ENCODE results near the gene KLHL30. TPM values are rescaled to one million over a fixed set of nuclear protein-coding genes. Genes with fewer than 3 reads are reported as not detected.

KLHL30 gene
- total RNA-seq, 2 donors from 2014 or later, result not detected

DNA sequence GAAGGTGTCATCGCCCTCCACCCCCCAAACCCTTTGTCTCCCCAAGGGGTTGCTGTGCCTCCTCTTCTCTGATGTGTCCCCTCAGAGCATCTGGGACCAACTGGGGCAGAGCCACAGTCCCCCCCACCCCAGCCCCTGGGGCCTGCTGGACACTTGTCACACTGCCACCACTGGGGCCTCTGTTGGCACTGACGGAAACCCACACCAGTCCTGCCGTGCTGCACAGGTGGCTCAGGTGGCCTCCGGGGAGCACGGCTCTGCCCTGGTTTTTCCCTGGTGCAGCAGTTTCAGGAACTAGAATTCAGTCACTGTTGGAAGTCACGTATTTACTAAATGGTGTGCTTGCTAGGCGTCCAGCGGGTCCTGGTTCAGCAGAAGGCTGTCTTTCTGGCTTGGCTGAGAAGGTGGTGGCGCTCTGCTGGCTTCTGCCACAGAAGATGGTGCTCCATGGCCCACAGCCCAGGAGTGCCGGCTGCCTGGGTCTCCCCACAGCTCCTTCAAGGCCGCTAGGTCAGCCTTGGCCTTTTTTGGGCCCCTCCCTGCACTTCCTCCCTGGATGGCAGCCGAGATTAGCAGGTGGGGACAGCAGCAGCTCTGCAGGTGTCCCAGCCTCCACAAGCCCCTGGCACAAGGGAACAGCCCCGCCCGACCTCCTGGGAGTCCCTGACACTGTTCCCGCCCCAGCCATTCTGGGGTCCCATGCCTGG lies 18.6 kb upstream of the KLHL30 start:
- Mint-ChIP-seq H3K27ac (no peak overlapping the region), H3K27me3 (ENCODE audit: low read depth) (peaks cover 18% of the 10 kb centered on the region), H3K4me1 (ENCODE audit: low read depth) (no peaks in the 10 kb centered on the region), H3K9me3 (no peaks in the 10 kb centered on the region), H3K4me3 (no peak overlapping the region), H3K36me3 (ENCODE audit: insufficient read depth in 2 of 2) (no peaks in the 10 kb centered on the region)
- ATAC-seq (replicated peaks in 1 of 2) (no peak), DNase-seq (no peak)

DNA sequence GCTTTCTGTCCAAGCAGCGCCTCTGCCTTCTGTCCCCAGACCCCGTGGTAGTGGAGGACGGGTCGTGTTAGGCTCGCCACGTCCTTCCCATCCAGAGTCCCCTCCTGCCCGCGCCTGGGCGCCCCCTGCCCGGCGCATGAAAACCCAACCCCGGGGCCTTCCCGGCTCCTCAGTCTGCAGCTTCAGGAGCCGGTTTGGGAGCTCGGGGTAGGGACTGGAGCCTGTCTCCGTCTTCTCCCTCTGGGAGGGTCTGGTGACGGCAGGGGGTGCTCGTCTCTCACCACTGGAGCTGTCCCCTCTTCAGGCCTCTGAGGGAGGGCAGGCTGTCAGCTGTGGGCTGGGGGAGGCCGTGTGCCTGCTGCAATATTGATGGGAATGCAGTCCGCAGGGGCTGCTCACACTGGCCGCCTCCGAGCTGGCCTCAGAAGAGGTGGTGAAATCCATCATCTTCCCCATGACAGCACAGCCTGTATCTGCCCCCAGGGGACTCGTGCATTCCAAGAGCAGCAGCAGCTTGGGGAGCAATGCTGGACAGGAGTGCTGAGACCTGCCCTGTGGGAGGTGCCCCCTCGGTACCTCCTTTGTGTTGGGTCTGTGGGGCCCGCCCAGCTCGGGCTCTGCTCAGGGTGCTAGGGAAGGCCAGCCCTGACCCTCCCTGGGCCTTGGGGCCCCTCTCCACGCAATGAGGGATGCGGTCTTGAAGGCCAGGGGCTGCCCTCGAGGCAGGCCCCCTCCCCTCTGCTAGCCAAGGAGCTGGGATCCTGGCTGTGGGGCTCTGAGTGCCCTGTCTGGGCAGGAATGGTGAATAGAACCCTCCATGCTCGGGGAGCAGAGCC lies 17.8 kb upstream of the KLHL30 start:
- no peak overlapping the region for H3K4me3 Mint-ChIP-seq
- no peak overlapping the region for H3K27ac Mint-ChIP-seq
- DNase-seq (no peak), ATAC-seq (replicated peaks in 1 of 2) (no peak)
- H3K9me3 Mint-ChIP-seq, result no peaks in the 10 kb centered on the region
- no peaks in the 10 kb centered on the region for H3K36me3 Mint-ChIP-seq (ENCODE audit: insufficient read depth in 2 of 2)
- peaks cover 18% of the 10 kb centered on the region for H3K27me3 Mint-ChIP-seq (ENCODE audit: low read depth)
- no peaks in the 10 kb centered on the region for H3K4me1 Mint-ChIP-seq (ENCODE audit: low read depth)

DNA sequence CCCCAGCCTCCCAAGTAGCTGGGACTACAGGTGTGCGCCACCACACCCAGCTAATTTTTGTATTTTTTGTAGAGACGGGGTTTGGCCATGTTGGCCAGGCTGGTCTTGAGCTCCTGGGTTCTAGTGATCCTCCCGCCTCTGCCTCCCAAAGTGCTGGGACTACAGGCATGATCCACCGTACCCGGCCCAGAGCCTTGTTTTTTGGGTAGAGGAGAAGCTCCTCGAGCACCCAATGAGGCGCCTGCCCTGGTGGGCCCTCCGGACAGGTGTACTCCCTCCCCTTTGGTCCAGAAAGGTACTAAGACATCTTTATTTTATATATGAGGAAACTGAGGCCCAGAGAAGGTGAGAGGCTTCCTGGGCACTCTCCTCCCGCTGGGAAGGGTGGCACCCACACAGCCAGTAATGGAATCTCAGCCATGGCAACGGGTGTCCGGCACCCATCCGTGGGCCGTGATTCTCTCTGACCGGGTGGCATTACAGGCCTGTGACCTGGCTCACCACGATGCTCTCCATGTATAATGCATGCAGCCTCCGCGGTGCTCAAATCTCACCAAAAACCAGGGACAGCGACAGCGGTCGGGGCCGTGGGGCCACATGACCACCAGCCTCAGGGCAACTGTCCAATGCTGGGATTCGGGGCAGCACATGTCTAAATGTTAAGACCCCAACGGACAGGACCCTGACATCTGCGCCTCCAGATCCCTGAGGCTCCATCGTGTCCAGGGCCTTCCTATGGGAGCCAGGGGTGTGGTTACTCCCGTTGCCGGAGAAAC lies 16.8 kb upstream of the KLHL30 start:
- Mint-ChIP-seq H3K4me1 (ENCODE audit: low read depth) (no peaks in the 10 kb centered on the region), H3K27ac (no peak overlapping the region), H3K4me3 (no peak overlapping the region), H3K36me3 (ENCODE audit: insufficient read depth in 2 of 2) (no peaks in the 10 kb centered on the region), H3K9me3 (no peaks in the 10 kb centered on the region), H3K27me3 (ENCODE audit: low read depth) (peaks cover 18% of the 10 kb centered on the region)
- DNase-seq, result no peak
- no peak for ATAC-seq (replicated peaks in 1 of 2)

DNA sequence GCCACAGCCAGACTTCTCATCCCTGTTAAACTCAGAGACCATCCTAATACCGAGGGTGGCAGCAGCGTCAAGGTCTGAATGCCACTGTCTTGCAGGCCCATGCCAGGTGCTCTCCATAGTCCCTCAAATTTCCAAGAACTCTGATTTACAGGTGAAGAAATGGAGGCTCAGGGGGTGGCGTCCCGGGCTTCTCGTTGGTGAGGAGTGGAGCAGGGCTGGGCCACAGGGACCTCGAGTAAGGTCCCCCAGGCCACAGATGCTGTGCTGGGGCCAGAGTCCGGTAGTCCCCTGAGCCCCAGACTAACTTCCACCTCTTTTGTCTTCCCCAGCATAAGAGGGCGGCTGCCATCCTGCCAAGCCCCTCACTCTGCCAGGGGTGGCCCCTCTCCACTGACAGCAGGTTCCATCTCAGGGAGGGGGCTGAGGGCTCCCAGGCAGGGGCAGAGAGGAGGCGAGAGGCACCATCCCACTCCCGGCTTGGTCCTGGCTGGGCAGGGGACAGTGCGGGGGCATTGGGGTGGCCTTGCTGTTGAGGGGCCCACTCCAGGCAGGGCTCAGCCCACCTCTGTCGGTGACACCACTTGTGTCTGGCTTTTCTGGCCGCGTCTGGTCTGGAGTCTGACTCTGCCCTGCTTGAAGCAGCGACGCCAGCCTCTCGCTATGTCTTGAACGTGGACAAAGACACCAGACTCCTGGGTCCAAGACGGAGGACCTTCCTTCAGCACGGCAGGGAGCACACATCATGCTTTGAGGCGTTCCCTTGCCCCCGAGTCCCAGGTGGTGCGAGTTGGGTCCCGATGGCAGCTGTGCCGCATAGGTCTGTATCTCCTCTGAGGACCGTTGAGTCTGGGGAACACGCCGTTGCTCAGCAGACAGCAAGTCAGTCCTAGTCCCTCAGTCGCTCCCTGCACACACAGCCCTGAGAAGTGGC lies 15.9 kb upstream of the KLHL30 start:
- peaks cover 15% of the 10 kb centered on the region for H3K27me3 Mint-ChIP-seq (ENCODE audit: low read depth)
- no peaks in the 10 kb centered on the region for H3K36me3 Mint-ChIP-seq (ENCODE audit: insufficient read depth in 2 of 2)
- ATAC-seq (replicated peaks in 1 of 2) (no peak), DNase-seq (no peak)
- no peak overlapping the region for H3K27ac Mint-ChIP-seq
- H3K4me3 Mint-ChIP-seq, result no peak overlapping the region
- H3K9me3 Mint-ChIP-seq, result no peaks in the 10 kb centered on the region
- no peaks in the 10 kb centered on the region for H3K4me1 Mint-ChIP-seq (ENCODE audit: low read depth)

DNA sequence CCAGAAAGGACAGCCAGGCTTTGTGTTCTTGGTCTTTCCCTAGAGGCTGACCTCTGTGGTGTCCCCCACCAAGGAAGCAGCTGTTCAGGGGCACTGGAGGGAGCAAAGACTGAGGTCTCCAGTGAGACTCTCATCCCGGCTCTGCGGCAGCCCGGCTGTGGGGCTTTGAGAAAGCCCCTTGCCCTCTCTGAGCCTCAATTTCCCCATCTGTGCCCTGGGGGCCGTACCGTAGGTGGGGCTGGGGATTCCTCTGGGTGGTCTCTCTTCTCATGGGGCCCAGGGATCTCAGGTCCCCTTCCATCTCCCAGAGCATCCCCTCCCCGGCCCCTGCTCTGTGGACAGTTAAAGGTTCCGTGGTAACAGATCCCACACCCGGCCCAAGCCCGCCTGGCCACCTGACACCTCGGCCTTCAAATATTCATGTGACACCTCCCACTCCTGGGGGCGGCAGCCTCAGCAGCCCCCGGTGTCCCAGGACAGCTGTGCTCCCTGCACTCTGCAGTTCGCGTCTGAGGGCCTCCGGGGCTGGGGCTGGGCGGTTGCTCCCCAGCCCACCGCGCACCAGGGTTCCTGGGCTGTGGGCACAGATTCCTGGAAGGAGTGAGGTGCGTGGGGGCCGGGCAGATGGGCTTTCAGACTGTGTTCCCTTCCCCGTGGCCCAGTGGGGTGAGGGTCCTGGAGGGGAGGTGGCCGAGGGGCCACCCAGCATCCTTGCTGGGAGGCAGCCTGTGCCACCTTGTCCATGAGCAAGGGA lies 15.1 kb upstream of the KLHL30 start:
- H3K4me1 Mint-ChIP-seq (ENCODE audit: low read depth), result no peaks in the 10 kb centered on the region
- ATAC-seq (replicated peaks in 1 of 2) (no peak), DNase-seq (no peak)
- peaks cover 7% of the 10 kb centered on the region for H3K27me3 Mint-ChIP-seq (ENCODE audit: low read depth)
- H3K4me3 Mint-ChIP-seq, result no peak overlapping the region
- H3K9me3 Mint-ChIP-seq, result no peaks in the 10 kb centered on the region
- no peak overlapping the region for H3K27ac Mint-ChIP-seq
- no peaks in the 10 kb centered on the region for H3K36me3 Mint-ChIP-seq (ENCODE audit: insufficient read depth in 2 of 2)

DNA sequence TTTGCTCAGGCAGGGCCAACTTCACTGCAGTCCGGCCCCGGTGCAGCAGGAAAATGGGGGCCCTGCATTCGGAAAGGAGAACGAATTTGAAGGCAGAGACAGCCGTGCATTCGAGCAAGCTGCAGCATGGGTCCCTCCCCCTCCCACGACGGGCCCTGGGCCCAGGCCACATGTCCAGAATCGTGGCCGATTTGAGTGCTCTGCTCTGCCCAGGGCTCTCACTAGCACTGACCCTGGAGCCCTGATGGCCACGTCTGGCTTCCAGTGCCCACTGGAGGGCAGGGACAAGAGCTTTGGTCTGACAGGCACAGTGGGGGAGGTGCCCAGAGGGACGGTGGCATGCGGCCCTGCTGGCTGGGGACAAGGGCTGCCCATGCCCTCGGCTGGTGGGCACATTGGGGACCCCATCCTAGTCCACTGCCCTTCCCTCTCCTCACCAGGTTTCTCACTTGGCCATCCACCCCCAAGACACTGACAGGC lies 14.4 kb upstream of the KLHL30 start:
- Mint-ChIP-seq H3K9me3 (no peaks in the 10 kb centered on the region), H3K27me3 (ENCODE audit: low read depth) (peaks cover 1% of the 10 kb centered on the region), H3K4me3 (no peak overlapping the region), H3K27ac (no peak overlapping the region), H3K4me1 (ENCODE audit: low read depth) (no peaks in the 10 kb centered on the region), H3K36me3 (ENCODE audit: insufficient read depth in 2 of 2) (no peaks in the 10 kb centered on the region)
- DNase-seq (no peak), ATAC-seq (replicated peaks in 1 of 2) (no peak)

DNA sequence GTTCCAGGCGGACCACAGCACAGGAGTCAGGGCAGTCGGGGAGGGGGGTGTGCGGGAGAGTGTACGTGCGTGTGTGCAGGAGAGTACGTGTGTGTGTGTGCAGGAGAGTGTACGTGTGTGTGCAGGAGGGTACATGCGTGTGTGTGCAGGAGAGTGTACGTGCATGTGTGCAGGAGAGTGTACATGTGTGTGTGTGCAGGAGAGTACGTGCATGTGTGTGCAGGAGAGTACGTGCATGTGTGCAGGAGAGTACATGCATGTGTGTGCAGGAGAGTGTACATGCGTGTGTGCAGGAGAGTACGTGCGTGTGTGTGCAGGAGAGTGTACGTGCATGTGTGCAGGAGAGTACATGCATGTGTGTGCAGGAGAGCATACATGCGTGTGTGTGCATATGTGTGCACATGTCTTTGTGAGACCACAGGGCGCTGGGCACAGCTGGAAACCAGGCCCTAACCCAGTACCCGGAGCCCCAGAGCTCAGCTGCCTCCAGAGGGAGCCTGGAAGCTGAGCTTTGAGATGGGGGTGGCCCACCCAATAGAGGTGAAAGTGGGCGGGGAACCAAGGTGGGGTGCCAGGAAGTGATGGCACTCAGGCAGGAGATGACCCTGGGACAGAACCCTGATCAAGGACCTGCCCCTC lies 13.9 kb upstream of the KLHL30 start:
- no peaks in the 10 kb centered on the region for H3K9me3 Mint-ChIP-seq
- ATAC-seq (replicated peaks in 1 of 2) (no peak), DNase-seq (no peak)
- no peaks in the 10 kb centered on the region for H3K27me3 Mint-ChIP-seq (ENCODE audit: low read depth)
- H3K4me1 Mint-ChIP-seq (ENCODE audit: low read depth), result no peaks in the 10 kb centered on the region
- H3K4me3 Mint-ChIP-seq, result no peak overlapping the region
- no peaks in the 10 kb centered on the region for H3K36me3 Mint-ChIP-seq (ENCODE audit: insufficient read depth in 2 of 2)
- H3K27ac Mint-ChIP-seq, result no peak overlapping the region

DNA sequence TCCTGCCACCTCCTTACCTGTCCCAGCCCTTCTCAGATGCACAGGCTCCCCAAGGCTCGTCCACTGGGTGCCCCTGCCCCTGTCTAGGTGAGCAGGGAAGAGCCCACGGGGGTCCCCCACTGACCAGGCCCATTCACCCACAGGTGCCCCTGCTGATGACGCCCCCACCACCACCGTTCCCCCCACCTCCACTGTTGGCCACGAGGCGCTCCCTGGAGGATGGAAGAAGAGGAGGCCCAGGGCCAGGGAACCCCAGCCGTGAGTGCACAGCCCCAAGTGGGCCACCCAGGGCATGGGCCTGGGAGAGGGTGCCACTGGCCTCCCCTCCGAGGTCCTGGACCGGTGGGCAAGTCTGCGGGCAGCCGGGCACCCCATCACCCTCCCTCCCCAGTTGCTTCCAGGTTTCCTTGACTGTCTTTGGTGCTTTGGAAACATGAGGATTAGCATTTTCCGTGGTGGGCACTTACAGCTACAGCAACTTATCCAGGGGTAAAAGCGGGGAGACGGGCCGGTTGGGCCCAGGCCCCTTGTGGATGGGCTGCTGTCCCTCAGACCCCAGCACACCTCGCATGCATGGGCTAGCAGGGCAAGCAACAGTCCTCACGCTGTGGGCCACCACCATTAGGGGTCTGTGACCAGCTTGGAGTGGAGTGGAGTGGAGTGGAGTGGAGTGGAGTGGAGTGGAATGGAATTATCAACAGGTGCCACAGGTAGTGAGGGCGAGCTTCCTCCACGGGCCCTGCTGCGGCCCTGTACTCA lies 13.2 kb upstream of the KLHL30 start:
- no peaks in the 10 kb centered on the region for H3K27me3 Mint-ChIP-seq (ENCODE audit: low read depth)
- no peak for DNase-seq
- no peak overlapping the region for H3K4me3 Mint-ChIP-seq
- no peak for ATAC-seq (replicated peaks in 1 of 2)
- no peaks in the 10 kb centered on the region for H3K4me1 Mint-ChIP-seq (ENCODE audit: low read depth)
- no peak overlapping the region for H3K27ac Mint-ChIP-seq
- no peaks in the 10 kb centered on the region for H3K9me3 Mint-ChIP-seq
- H3K36me3 Mint-ChIP-seq (ENCODE audit: insufficient read depth in 2 of 2), result no peaks in the 10 kb centered on the region

DNA sequence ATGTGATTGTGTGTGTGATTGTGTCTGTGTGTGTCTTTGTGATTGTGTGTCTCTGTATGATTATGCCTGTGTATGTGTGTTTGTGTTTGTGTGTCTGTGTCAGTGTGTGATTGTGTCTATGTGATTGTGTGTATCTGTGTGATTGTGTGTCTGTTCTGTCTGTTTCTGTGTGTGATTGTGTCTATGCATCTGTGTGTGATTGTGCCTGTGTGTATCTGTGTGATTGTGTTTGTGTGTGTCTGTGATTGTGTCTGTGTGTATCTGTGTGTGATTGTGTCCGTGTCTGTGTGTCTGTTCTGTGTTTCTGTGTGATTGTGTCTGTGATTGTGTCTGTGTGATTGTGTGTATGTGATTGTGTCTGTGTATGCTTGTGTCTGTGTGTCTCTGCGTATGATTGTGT lies 12.1 kb upstream of the KLHL30 start:
- Mint-ChIP-seq H3K27me3 (ENCODE audit: low read depth) (no peaks in the 10 kb centered on the region), H3K4me1 (ENCODE audit: low read depth) (no peaks in the 10 kb centered on the region), H3K27ac (no peak overlapping the region), H3K36me3 (ENCODE audit: insufficient read depth in 2 of 2) (no peaks in the 10 kb centered on the region), H3K9me3 (no peaks in the 10 kb centered on the region), H3K4me3 (no peak overlapping the region)
- no peak for DNase-seq
- no peak for ATAC-seq (replicated peaks in 1 of 2)

DNA sequence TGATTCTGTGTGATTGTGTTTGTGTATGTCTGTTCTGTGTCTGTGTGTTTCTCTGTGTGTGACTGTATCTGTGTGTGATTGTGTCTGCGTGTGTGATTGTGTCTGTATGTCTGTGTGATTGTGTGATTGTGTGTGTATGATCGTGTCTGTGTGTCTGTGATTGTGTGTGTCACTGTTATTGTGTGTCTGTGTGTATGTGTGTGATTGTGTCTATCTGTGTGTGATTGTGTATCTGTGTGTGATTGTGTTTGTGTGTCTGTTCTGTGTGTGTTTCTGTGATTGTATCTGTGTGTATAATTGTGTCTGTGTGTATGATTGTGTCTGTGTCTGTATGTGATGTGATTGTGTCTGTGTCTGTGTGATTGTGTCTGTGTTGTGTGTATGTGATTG lies 11.7 kb upstream of the KLHL30 start:
- Mint-ChIP-seq H3K27ac (no peak overlapping the region), H3K4me1 (ENCODE audit: low read depth) (no peaks in the 10 kb centered on the region), H3K4me3 (no peak overlapping the region), H3K27me3 (ENCODE audit: low read depth) (no peaks in the 10 kb centered on the region), H3K9me3 (no peaks in the 10 kb centered on the region), H3K36me3 (ENCODE audit: insufficient read depth in 2 of 2) (no peaks in the 10 kb centered on the region)
- DNase-seq (no peak), ATAC-seq (replicated peaks in 1 of 2) (no peak)
